NCI-H1105 (cell line): ENCODE results near the gene HMGN4.

Experiments
- DNase-seq: peaks from one replicate; lab custom pipeline; 2025; lab: John Stamatoyannopoulos, UW

HMGN4 gene

DNA sequence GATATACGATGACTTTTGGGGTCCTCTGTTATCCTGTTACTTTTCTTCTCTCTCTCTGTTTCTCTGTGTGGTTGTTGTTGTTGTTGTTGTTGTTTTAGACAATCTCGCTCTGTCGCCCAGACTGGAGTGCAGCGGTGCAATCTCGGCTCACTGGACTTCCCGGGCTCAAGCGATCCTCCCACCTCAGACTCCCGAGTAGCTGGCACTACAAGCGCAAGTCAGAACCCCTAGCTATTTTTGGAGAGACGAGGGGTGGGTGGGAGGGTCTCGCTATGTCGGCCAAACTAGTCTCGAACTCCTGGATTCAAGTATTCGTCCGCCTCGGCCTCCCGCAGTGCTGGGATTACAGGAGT is 39.5 kb downstream of the HMGN4 start:
- DNase-seq: no peak

- DNase-seq: no peak
Observed at GRCh38 chr6:26578279-26578678, 40.1 kb downstream of the HMGN4 start.

DNA sequence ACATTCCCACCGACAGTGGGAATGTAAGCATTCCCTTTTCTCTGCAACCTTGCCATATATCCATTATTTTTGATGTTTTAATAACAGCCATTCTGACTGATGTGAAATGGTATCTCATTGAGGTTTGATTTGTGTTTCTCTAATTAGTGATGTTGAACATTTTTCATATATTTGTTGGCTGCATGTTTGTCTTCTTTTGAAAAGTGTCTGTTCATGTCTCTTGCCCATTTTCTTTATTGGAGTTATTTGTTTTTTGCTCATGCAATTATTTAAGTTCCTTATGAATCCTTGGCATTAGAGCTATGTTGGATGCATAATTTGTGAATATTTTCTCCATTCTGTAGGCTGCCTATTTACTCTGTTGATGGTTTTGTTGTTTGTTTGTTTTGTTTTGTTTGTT is 40.6 kb downstream of the HMGN4 start:
- no peak for DNase-seq

GRCh38 chr6:26581164-26581915 is 43.2 kb downstream of the HMGN4 start:
- no peak for DNase-seq

GRCh38 chr6:26588965-26589364 is 50.8 kb downstream of the HMGN4 start:
- DNase-seq: no peak

GRCh38 chr6:26592649-26593048 is 54.5 kb downstream of the HMGN4 start:
- no peak for DNase-seq

- no peak for DNase-seq
Observed at GRCh38 chr6:26593278-26594130, 55.3 kb downstream of the HMGN4 start.

DNA sequence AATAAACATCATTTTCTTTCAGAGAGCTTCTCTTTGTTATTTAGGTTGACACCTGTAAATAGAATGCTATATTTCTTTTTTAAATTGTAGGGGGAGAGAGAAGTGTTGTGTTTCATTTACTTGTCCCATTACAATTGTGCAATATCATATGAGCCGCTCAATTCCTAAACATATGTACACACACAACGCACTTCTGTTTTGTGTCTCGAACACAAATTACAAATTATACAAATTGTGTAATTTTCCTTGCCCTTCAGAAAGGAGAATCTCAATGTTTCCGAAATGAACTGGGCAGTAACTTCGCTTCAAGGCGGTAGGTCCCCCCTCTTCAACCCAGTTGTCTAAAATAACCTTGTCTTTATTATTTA is 55.9 kb downstream of the HMGN4 start:
- no peak for DNase-seq

GRCh38 chr6:26594730-26595632 is 56.8 kb downstream of the HMGN4 start:
- no peak for DNase-seq

DNA sequence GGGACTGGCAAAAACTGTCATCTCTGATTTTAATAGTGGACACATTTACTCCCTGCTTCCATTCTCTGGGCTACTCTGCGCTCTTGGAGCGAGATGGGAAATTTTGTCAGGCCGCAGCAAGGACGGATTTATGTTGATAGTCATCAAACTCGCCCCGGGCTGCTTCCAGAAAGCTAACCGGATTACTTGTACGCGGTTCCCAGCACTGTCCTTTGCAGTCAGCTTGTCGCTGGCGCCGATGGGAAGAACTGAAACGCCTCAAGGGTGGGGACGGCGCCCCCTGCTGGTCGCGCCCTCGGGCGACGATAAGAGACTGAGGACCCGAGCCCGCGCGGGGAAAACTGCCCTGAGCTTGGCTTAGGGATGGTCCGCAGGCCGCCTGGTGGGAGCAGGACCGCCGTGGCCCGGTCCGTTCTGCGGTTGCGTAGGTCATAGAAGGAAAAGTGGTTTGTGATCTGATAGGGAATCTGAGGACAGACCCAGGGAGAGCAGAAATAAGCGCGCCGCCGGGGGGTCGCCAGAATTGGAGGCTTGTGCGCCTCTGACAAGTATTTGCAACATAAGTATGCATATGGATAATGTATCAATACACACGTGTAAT is 57.6 kb downstream of the HMGN4 start:
- peak; percentile 90 for DNase-seq
